ENCODE results near the gene TBC1D1.
"Not testable (repeated sequence)": the region's sequence is repeated elsewhere in the genome, so short reads cannot be mapped to it uniquely, and the experiment has no call there.

The TBC1D1 gene

GRCh38 chr4:37891260-37892159 is 626 bp downstream of the TBC1D1 start:
- DNase-seq = peak; percentile 53 to 56

- peak; percentile 54 to 63 for DNase-seq
Observed at GRCh38 chr4:37892641-37893040, 1.8 kb downstream of the TBC1D1 start.

GRCh38 chr4:37893164-37893563 is 2.3 kb downstream of the TBC1D1 start:
- no peak for DNase-seq

- no peak for DNase-seq
Observed at GRCh38 chr4:37895271-37895670, 4.4 kb downstream of the TBC1D1 start.

- no peak for DNase-seq
Observed at GRCh38 chr4:37896206-37896860, 5.4 kb downstream of the TBC1D1 start.

GRCh38 chr4:37902212-37902611 is 11.3 kb downstream of the TBC1D1 start:
- DNase-seq = no peak

- no peak for DNase-seq
Observed at GRCh38 chr4:37902738-37903693, 12.1 kb downstream of the TBC1D1 start.

GRCh38 chr4:37903901-37904300 is 13.0 kb downstream of the TBC1D1 start:
- DNase-seq = no peak

- DNase-seq = no peak
Observed at GRCh38 chr4:37904824-37905223, 13.9 kb downstream of the TBC1D1 start.

- no peak for DNase-seq
Observed at GRCh38 chr4:37905533-37906169, 14.8 kb downstream of the TBC1D1 start.

- DNase-seq = no peak
Observed at GRCh38 chr4:37908488-37909331, 17.8 kb downstream of the TBC1D1 start.

GRCh38 chr4:37909332-37910090 is 18.6 kb downstream of the TBC1D1 start:
- DNase-seq = no peak

- DNase-seq = no peak
Observed at GRCh38 chr4:37910091-37910486, 19.2 kb downstream of the TBC1D1 start.

GRCh38 chr4:37914539-37914938 is 23.7 kb downstream of the TBC1D1 start:
- no peak for DNase-seq

- no peak for DNase-seq
Observed at GRCh38 chr4:37917388-37917787, 26.5 kb downstream of the TBC1D1 start.

GRCh38 chr4:37918653-37919052 is 27.8 kb downstream of the TBC1D1 start:
- DNase-seq = no peak

- no peak for DNase-seq
Observed at GRCh38 chr4:37922328-37922727, 31.4 kb downstream of the TBC1D1 start.

- not testable (repeated sequence) for DNase-seq
Observed at GRCh38 chr4:37923089-37923488, 32.2 kb downstream of the TBC1D1 start.

- no peak for DNase-seq
Observed at GRCh38 chr4:37924946-37925345, 34.1 kb downstream of the TBC1D1 start.

- DNase-seq = no peak
Observed at GRCh38 chr4:37927434-37927833, 36.5 kb downstream of the TBC1D1 start.
